Spinal cord (tissue), 10 donors: ENCODE measurements around the gene PLAGL1. TPM values are rescaled to one million over a fixed set of nuclear protein-coding genes. Genes with fewer than 3 reads are reported as not detected.
"Not testable (repeated sequence)": the region's sequence is repeated elsewhere in the genome, so short reads cannot be mapped to it uniquely, and the experiment has no call there.

Experiments used
- DNase-seq, 6 donors: peaks; one replicate each; pipeline versions ENCODE4 v3.0.0 to v3.0.0-alpha.2; 2013 to 2015; ENCODE audit warnings: low spot score in 6 of 6, low read depth in 4 of 6
- H3K27ac ChIP-seq: one replicate; pipeline ENCODE4 v1.5.1; 2013; ENCODE audit warnings: low read depth, low read length, control low read depth
- H3K27me3 ChIP-seq: one replicate; pipeline ENCODE4 v1.6.1; 2013; ENCODE audit warnings: low read length; ENCODE audit not compliant: control insufficient read depth, insufficient read depth
- H3K36me3 ChIP-seq: one replicate; pipeline ENCODE4 v1.6.1; 2013; ENCODE audit warnings: low read length; ENCODE audit not compliant: control insufficient read depth, insufficient read depth
- H3K4me1 ChIP-seq: one replicate; pipeline ENCODE4 v1.6.1; 2013; ENCODE audit warnings: low read length; ENCODE audit not compliant: control insufficient read depth, insufficient read depth
- H3K4me3 ChIP-seq: one replicate; pipeline ENCODE4 v1.5.1; 2013; ENCODE audit warnings: low read depth, low read length, control low read depth
- H3K9me3 ChIP-seq: one replicate; pipeline ENCODE4 v1.6.1; 2013; ENCODE audit warnings: low read length; ENCODE audit not compliant: control insufficient read depth, insufficient read depth
- WGBS: methylation state at CpG from one replicate; pipeline ENCODE4 v1.1.5; 2013; ENCODE audit warnings: missing lambda C conversion rate; ENCODE audit not compliant: insufficient coverage; 5-methylcytosine and 5-hydroxymethylcytosine counted together
- polyA plus RNA-seq, 2 donors: library from polyadenylated mRNA; unstranded; fragments of 120-200 nt; gene quantifications; one replicate each; pipeline ENCODE4 v1.2.1, GENCODE V29; 2013; ENCODE audit not compliant: insufficient read length in 2 of 2
- total RNA-seq, 2 donors: library from RNA; depleted of rRNA in 1 of 2; stranded (reverse); fragments of 120-200 nt in 1 of 2; fragments of >200 nt in 1 of 2; gene quantifications; one replicate each; pipeline versions ENCODE4 v1.2.3 to v1.2.4, GENCODE V29; 2013 to 2014
- donor health status: healthy.

PLAGL1 gene
- total and polyA plus RNA-seq, 4 donors: 20.4 to 28.0 (median 23.1) TPM

DNA sequence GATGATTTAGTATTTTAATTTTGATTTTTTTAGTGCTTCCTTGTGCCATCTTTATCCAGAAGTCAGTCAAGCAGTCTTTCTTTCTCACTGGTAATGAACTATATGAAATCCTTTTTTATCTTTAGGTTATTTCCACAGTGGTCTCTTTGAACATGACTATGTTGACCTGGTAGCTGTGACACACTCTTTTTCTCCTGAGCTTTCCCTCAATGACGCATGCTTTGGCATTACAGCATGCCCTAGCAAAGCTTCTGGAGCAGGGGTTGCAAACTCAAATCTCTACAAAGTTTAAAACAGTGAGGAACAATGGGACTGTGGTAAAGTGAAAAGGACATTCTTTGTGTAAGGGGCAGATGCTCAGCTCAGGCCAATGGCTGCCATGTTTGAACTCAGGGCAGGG is 4.5 kb upstream of the PLAGL1 start:
- no peak overlapping the region for H3K27ac ChIP-seq
- H3K4me3 ChIP-seq: no peak overlapping the region
- no peaks in the 10 kb centered on the region for H3K36me3 ChIP-seq
- H3K9me3 ChIP-seq: peaks cover 3% of the 10 kb centered on the region
- no peaks in the 10 kb centered on the region for H3K27me3 ChIP-seq
- no peaks in the 10 kb centered on the region for H3K4me1 ChIP-seq
- 100% methylated on average over 1 of the region's 1 CpG for WGBS
- no peak for DNase-seq

DNA sequence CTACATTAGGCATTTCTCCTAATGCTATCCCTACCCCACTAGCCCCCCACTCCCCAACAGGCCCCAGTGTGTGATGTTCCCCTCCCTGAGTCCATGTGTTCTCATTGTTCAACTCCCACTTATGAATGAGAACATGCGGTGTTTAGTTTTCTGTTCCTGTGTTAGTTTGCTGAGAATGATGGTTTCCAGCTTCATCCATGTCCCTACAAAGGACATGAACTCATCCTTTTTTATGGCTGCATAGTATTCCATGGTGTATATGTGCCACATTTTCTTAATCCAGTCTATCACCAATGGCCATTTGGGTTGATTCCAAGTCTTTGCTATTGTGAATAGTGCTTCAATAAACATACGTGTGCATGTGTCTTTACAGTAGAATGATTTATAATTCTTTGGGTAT is 1.6 kb upstream of the PLAGL1 start:
- H3K4me3 ChIP-seq, H3K9me3 ChIP-seq, H3K4me1 ChIP-seq, H3K27ac ChIP-seq, H3K27me3 ChIP-seq, H3K36me3 ChIP-seq, DNase-seq: not testable (repeated sequence)
- no CpG with 5 or more reads among the region's 2 CpGs for WGBS

DNA sequence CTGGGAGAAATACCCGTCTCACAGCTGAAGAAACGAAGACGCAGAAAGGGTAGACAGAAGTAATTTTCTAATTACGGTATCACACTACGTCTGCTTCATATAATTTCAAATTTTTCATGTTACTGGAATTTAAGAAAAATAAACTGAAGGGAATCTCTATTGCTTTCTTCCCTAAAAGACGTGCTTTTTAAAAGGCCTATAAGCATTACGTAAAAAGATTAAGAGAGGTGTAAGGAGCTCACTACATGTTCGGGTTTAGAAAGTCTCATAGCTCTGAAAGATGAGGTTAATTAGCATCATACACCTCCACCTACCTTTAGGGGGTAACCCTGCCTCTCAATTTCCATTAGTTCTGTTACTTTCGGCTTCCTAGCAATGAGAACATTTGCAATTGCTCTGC is 787 bp upstream of the PLAGL1 start:
- DNase-seq: no peak
- Histone ChIP-seq H3K27ac (no peak overlapping the region), H3K27me3 (no peaks in the 10 kb centered on the region), H3K9me3 (peaks cover 3% of the 10 kb centered on the region), H3K4me1 (no peaks in the 10 kb centered on the region), H3K36me3 (no peaks in the 10 kb centered on the region), H3K4me3 (peak overlapping the region; percentile 16)
- WGBS: no CpG with 5 or more reads among the region's 9 CpGs

DNA sequence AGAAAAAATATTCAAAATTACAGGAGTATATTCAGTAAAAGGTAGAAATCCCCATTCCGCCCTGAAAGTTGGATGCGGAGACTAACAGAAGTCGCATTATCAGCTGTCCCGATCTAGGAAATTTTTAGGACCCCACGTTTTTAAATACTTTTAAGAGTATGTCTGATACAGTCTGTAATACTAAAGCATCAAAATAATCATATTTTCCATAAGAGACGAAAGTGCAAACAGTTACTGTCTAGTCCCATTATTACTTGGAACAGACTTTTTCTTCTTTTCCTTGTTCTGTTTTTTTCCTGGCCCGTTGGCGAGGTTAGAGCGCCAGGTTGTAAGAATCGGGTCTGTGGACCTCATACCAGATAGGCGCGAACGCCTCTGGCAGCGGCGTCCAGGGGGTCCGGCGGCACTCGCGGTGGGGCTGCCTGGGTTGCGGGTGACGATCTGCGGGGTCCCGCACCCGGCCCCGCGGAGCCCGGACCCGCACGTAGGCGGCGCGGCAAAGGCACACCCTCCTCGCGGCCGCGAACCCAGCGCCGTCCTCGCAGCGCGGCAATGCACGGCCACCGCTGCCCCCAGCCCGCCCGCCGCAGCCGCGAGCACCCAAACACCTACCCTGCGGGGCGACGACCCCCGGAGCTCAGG is 460 bp downstream of the PLAGL1 start:
- Histone ChIP-seq H3K4me1 (no peaks in the 10 kb centered on the region), H3K9me3 (no peaks in the 10 kb centered on the region), H3K36me3 (no peaks in the 10 kb centered on the region), H3K27ac (no peak overlapping the region), H3K4me3 (peak overlapping the region; percentile 43), H3K27me3 (no peaks in the 10 kb centered on the region)
- 37% methylated on average over 46 of the region's 52 CpGs for WGBS
- DNase-seq: peak in 2 of 6 donors; percentile 43 to 53

DNA sequence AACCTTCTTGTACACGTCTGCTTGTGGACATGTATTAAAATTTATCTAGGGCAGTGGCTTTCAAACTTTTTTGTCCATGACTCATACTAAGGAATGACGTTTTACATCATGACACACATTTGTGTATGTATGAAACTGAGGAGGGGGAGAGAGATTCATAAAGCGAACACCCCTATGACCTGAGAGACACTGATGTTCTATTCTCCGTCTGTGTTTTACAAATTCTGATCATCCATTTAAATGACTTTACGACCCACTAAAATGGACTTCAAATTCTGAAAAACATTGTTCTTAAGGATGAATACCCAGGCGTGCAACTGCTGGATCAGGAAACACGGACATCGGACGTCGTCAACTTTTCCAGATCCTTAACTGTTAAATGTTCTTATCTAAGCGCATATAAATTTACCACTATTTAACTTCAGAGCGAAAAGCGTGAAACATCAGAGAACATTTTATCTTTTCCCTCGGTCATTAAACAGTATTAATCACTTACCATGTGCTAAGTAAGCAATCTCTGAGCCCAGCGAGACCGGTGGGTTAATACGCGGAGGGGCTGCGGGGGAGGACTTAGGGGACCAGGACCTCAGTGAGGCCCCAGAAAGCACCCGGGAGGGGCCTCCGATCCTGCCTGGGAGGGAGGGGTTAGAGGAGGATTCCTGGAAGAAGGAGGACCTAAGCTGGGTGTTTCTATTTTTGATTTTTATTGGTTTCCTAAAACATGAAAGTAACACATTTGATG is 1.2 kb downstream of the PLAGL1 start:
- no peaks in the 10 kb centered on the region for H3K36me3 ChIP-seq
- no peaks in the 10 kb centered on the region for H3K27me3 ChIP-seq
- WGBS: 32% methylated on average over 12 of the region's 21 CpGs
- peak in 2 of 6 donors; percentile 38 to 45 for DNase-seq
- no peaks in the 10 kb centered on the region for H3K4me1 ChIP-seq
- peak overlapping the region; percentile 43 for H3K4me3 ChIP-seq
- H3K9me3 ChIP-seq: no peaks in the 10 kb centered on the region
- H3K27ac ChIP-seq: no peak overlapping the region

DNA sequence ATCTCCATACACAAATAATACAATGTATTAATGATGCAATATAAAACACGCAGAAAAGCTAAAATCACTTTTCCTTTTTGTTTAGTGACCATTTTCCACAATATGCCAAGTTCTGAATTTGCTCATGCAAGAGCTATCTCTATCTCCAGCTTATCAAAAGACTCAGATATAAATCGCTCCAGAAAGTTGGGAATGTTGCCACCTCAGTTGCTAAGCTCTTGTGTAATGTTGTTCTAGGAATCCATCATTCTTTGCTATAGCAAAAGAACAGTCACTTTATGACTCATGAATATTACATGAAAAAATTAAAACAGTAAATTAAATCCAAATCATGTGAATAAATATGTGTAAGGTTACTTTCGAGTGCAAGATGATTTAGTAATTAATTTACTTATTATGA is 8.7 kb downstream of the PLAGL1 start:
- Histone ChIP-seq H3K9me3 (no peaks in the 10 kb centered on the region), H3K27ac (no peak overlapping the region), H3K36me3 (no peaks in the 10 kb centered on the region), H3K4me1 (no peaks in the 10 kb centered on the region), H3K27me3 (no peaks in the 10 kb centered on the region), H3K4me3 (no peak overlapping the region)
- DNase-seq: no peak
- WGBS: no CpG with 5 or more reads among the region's 3 CpGs

DNA sequence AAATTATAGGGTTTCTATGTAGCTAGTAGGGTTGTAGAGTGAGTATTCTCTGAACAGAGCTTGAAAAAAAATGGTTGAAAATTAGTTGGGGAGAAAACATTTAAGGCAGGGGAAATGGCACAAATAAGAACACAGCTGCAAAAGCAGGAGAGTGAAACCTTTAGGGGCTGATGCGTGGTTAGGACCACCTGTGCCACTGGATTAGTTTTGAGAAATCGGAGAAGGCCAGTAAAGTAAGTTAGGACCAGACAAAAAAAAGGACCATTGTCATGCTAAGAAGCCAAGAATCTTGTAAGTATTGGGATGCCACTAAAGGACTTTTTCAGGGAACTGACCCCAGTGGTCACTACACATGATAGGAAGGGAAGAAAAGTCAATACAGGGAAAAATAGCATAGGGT is 9.4 kb downstream of the PLAGL1 start:
- no peaks in the 10 kb centered on the region for H3K36me3 ChIP-seq
- no peak overlapping the region for H3K27ac ChIP-seq
- H3K9me3 ChIP-seq: no peaks in the 10 kb centered on the region
- H3K4me1 ChIP-seq: no peaks in the 10 kb centered on the region
- DNase-seq: no peak
- H3K27me3 ChIP-seq: no peaks in the 10 kb centered on the region
- WGBS: 100% methylated on average over 2 of the region's 2 CpGs
- no peak overlapping the region for H3K4me3 ChIP-seq

DNA sequence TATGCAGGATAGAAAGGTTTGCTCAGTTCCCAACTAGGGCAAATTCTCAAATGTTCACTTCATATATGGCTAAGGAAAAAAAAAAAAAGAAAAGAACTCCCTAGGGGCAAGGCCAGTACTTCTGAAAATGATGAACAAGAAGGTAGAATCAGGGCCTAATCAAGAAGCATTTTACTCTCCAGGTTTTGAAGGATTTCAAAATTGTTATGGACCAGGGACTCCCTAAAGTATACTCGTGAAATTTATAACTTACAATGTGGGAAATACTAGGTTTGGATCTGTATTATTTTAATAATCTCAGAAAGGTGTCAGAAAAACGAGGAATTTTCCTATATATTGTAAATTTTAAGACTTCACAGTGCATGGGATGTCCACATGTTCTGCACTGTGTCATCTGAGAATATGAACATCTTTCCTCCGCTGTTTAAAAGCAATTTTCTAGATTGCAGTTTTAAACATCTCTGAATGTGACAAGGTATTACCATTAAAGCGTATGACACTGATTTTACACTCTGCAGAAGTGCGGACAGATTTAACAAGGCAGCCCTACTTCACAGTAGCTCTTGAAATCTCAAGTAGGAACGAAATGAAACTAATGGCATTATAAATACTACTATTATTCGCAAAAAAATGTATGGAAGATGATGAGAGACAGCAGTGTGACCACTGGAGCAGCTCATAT is 14.0 kb downstream of the PLAGL1 start:
- Histone ChIP-seq H3K36me3 (no peaks in the 10 kb centered on the region), H3K4me1 (no peaks in the 10 kb centered on the region), H3K4me3 (no peak overlapping the region), H3K9me3 (no peaks in the 10 kb centered on the region), H3K27ac (no peak overlapping the region), H3K27me3 (no peaks in the 10 kb centered on the region)
- WGBS: 100% methylated on average over 1 of the region's 7 CpGs
- DNase-seq: no peak

DNA sequence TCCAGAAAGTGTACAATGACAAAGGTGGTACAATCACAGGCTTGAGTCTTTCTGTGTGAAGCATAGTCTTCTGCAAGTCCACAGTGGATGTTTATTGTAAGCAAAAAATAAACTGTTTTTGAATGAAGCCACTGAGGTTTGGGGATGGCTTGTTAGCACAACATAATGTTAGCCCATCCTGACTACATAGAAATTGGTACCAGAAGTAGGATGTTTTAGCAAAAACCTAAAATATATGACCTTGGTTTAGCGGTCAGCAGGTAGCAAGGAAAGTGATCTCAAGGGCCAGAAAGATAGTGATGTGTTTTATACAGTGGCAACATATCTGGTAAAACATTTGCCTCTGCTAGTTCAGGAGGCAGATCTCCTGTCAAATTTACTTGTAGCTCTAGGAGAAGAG is 15.8 kb downstream of the PLAGL1 start:
- DNase-seq: no peak
- H3K27ac ChIP-seq: no peak overlapping the region
- no peaks in the 10 kb centered on the region for H3K4me1 ChIP-seq
- no peaks in the 10 kb centered on the region for H3K27me3 ChIP-seq
- no peak overlapping the region for H3K4me3 ChIP-seq
- 100% methylated on average over 1 of the region's 1 CpG for WGBS
- no peaks in the 10 kb centered on the region for H3K9me3 ChIP-seq
- no peaks in the 10 kb centered on the region for H3K36me3 ChIP-seq
